GM20000 (cell line): ENCODE results near the gene SLC25A25.

Experiments used
- DNase-seq: peaks from one replicate; pipeline ENCODE4 v3.0.0; 2012; ENCODE audit warnings: low spot score
- TF ChIP-seq, protein P1 (sequence below): IDR thresholded peaks from 2 replicates; pipeline ENCODE4 v1.5.1; 2012; ENCODE audit warnings: mild to moderate bottlenecking, control low read depth; ENCODE audit errors: extremely low read depth, missing control alignments

The SLC25A25 gene

DNA sequence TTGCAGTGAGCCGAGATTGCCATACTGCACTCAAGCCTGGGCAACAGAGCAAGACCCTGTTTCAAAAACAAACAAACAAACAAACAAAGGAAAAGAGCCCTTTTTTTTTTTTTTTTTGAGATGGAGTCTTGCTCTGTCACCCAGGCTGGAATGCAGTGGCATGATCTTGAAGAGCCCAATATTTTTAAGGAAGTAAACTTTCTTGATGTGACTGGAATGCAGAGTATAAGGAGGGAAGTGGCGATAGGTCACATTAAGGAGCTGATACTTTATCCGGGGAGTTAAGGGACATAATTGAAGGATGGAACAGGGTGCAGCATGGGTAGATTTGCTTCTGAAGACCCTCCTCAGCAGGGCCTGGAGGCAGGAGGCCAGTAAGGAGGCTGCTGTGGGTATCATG is 13.9 kb upstream of the SLC25A25 start:
- TF ChIP-seq, protein P1, sequence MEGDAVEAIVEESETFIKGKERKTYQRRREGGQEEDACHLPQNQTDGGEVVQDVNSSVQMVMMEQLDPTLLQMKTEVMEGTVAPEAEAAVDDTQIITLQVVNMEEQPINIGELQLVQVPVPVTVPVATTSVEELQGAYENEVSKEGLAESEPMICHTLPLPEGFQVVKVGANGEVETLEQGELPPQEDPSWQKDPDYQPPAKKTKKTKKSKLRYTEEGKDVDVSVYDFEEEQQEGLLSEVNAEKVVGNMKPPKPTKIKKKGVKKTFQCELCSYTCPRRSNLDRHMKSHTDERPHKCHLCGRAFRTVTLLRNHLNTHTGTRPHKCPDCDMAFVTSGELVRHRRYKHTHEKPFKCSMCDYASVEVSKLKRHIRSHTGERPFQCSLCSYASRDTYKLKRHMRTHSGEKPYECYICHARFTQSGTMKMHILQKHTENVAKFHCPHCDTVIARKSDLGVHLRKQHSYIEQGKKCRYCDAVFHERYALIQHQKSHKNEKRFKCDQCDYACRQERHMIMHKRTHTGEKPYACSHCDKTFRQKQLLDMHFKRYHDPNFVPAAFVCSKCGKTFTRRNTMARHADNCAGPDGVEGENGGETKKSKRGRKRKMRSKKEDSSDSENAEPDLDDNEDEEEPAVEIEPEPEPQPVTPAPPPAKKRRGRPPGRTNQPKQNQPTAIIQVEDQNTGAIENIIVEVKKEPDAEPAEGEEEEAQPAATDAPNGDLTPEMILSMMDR, result no peak
- DNase-seq, result no peak

DNA sequence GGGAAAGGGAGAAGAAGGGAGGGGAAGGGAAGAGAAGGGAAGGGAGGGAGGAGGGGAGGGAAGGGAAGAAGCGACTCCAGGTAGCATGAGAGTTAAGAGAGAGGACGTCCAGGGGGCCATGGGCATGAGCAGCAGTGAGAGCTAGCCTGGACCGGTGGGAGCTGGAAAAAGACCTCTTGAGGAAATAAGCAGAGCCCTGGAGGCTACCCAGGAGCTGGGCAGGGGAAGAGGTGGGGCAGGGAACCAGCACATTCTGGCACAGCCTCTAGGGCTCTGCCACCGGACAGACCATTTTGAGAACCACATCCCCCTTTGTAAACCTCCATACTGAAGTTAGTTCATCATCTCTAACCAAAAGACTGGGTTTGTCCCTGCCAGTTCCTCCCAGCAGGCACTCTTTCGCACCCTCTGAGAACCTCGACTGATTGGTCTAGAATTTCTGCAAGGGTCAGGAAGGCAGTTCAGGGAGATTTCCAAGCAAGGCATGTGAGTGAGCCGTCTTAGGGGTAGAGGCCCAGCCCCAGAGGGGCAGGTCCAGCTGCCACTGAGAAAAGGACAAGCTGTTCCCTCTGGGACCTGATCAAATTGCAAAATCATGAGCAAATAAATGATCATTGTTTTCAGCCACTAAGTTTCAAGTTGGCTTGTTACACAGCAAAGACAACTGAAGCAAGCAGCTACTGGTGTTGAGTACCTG is 12.5 kb upstream of the SLC25A25 start:
- no peak for DNase-seq
- TF ChIP-seq, protein P1, result no peak

DNA sequence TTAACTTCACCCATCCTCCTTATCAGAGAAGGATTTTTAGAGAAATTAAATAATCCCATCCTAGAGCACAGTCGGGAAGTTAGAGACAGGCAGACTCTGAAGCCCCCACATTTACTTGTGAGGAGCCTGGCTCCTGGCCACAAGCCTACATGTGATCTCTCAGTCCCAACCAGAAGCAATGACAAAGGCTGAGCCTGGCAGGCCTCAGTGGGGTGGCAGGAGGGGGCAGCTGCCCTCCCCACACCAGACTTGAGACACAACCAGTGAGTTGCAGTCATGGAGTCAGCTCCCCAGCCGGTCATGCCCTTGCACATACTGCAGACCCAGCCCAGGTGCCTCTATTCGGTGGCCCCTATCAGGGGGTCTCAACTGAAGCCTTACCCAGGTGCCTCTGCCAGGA is 11.9 kb upstream of the SLC25A25 start:
- no peak for DNase-seq
- TF ChIP-seq, protein P1, result no peak

DNA sequence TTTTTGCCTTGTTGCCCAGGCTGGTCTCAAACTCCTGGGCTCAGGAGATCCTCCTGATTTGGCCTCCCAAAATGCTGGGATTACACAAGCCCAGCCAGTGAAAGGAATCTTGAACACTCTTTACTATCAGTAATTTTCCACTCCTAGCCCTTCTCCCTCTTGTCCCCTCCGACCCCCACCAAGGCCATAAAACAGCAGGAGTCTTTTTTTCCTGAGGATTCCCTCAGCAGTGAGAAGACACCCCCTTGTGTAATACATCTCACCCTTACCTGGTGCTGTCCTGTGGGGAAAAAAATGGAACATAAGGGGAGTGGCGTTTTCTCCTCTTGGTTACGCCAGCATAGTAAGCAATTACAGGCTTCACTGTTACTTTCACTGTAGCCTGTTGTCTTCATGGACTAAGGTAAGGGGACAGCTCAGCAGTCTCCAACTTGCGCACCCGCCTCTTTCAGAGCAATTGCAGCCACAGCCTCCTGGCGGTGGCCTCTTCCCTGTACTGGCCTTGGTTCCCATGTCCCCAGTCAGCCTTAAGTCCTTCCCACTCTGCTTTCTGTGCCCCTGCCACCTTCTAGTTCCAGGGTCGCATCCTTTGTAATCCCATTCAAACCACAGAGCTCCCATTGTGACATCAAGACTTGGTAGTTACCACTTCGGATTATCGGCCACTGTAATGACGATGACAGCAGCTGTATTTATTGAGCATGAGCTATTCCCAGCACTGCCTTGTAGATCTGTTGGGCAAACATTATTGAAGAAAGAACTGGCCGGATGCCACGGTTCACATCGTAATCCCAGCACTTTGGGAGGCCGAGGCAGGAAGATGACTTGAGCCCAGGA is 10.9 kb upstream of the SLC25A25 start:
- TF ChIP-seq, protein P1, result no peak
- DNase-seq, result no peak

DNA sequence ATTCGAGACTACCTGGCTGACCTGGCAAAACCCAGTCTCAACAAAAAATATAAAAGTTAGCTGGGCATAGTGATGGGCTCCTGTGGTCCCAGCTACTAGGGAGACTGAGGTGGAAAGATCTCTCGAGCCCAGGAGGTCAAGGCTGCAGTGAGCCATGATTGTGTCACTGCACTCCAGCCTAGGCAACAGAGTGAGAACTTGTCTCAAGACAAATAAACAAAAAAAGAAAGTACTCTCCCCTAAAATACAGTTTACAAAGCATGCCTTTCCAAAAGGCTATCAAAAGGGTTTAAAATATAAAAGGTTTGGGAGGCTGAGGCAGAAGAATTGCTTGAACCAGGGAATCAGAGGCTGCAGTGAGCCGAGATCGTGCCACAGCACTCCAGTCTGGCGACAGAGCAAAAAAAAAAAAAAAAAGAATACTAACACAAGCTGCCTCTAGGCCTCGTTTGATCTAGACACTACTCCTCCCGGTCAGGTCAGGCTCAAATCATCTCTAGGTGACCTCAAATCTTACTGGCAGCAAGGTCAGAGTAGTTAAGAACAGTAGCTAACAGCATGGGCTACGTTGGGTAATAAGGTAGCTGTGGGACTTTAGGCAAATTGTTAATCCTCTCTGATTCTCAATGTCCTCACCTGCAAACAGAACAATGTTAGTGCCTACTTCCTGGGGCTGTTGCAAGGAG is 10.2 kb upstream of the SLC25A25 start:
- no peak for DNase-seq
- TF ChIP-seq, protein P1, result no peak

DNA sequence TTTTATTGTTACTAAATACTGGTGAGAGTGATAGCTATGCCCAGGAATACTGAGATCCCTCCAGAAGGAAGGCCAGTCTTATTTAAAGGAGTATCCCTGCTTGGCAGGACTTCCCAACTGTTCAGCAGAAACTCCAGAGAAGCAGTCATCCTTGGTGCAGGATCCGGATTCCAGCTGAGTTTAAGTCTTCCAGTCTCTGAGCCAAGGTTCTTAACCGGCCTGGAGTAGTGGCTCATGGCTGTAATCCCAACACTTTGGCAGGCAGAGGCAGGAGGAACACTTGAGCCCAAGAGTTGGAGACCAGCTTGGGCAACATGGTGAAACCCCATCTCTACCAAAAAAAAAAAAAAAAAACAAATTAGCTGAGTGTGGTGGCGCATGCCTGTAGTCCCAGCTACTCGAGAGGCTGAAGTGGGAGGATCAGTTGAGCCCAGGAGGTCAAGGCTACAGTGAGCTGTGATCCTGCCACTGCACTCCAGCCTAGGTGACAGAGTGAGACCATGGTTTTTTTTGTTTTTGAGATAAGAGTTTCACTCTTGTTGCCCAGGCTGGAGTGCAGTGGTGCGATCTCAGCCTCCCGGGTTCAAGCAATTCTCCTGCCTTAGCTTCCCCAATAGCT is 8.6 kb upstream of the SLC25A25 start:
- TF ChIP-seq, protein P1, result no peak
- no peak for DNase-seq
